Lung (tissue), 12 donors: ENCODE measurements around the gene ROBO1. TPM values are rescaled to one million over a fixed set of nuclear protein-coding genes. Genes with fewer than 3 reads are reported as not detected.
A peak's percentile ranks its signal among the peaks of the same experiment; 100 is the strongest.

Experiments
- ATAC-seq: fragments of 200-7000 bp; cut with Tn5 transposase; one replicate; pipeline ENCODE4 v1.9.1; 2020; ENCODE audit warnings: moderate number of reproducible peaks; ENCODE audit not compliant: insufficient read depth, low FRiP score
- DNase-seq, 3 donors: peaks; one replicate each; pipeline ENCODE4 v3.0.0-alpha.2; 2013 to 2017
- H3K27ac ChIP-seq, 2 donors: one replicate each; pipeline ENCODE4 v1.5.1; 2013; ENCODE audit warnings: mild to moderate bottlenecking in 2 of 2, moderate library complexity in 2 of 2, control low read depth in 1 of 2, inconsistent platforms in 1 of 2, low read depth in 1 of 2, low read length in 1 of 2
- H3K27me3 ChIP-seq, 3 donors: one replicate each; pipeline ENCODE4 v1.5.1; 2013; ENCODE audit warnings: low read length in 2 of 3; ENCODE audit not compliant: control insufficient read depth in 3 of 3, insufficient read depth in 3 of 3
- H3K36me3 ChIP-seq, 4 donors: one replicate each; pipeline ENCODE4 v1.5.1; 2013; ENCODE audit warnings: low read length in 4 of 4, mild to moderate bottlenecking in 1 of 4, moderate library complexity in 1 of 4; ENCODE audit not compliant: control insufficient read depth in 4 of 4, insufficient read depth in 4 of 4
- H3K4me1 ChIP-seq, 5 donors: one replicate each; pipeline ENCODE4 v1.5.1; 2013; ENCODE audit warnings: low read length in 5 of 5, mild to moderate bottlenecking in 2 of 5, moderate library complexity in 1 of 5; ENCODE audit not compliant: control insufficient read depth in 5 of 5, insufficient read depth in 5 of 5
- H3K4me3 ChIP-seq: one replicate; pipeline ENCODE4 v1.5.1; 2013; ENCODE audit warnings: mild to moderate bottlenecking, control low read depth, moderate library complexity
- H3K9ac ChIP-seq, 2 donors: one replicate each; pipeline ENCODE4 v1.5.1; 2013; ENCODE audit warnings: low read length in 2 of 2, control low read depth in 1 of 2; ENCODE audit not compliant: insufficient read depth in 1 of 2
- H3K9me3 ChIP-seq, 4 donors: one replicate each; pipeline ENCODE4 v1.5.1; 2013; ENCODE audit warnings: low read length in 3 of 4, mild to moderate bottlenecking in 1 of 4, moderate library complexity in 1 of 4; ENCODE audit not compliant: control insufficient read depth in 4 of 4, insufficient read depth in 3 of 4
- CTCF ChIP-seq: IDR thresholded peaks from 2 replicates; pipeline ENCODE4 v1.5.1; 2012; ENCODE audit warnings: mild to moderate bottlenecking; ENCODE audit errors: control extremely low read depth, extremely low read depth
- WGBS, 2 donors: extraction: QIAGEN DNeasy Blood & Tissue Kit; methylation state at CpG; one replicate each; pipeline ENCODE4 v1.1.7; 2013; 5-methylcytosine and 5-hydroxymethylcytosine counted together
- polyA plus RNA-seq, 2 donors: library from polyadenylated mRNA; stranded (reverse); fragments of 200-250 nt; gene quantifications; one replicate each; pipeline ENCODE4 v1.2.1, GENCODE V29; 2013
- total RNA-seq, 2 donors: library from RNA; depleted of rRNA in 1 of 2; stranded (reverse); fragments of >200 nt in 1 of 2; gene quantifications; one replicate each; pipeline ENCODE4 v1.2.1, GENCODE V29; 2014 to 2021
- donor health status: control.
- donor health status: control.
- donor health status: Bipolar disorder and iron deficiency.
- donor health status: healthy.
- donor health status: DM: yes; HTN: yes; CAD: no.

The ROBO1 gene
- total and polyA plus RNA-seq, 4 donors = 2.6 to 72.6 (median 15.7) TPM

- no peaks in the 10 kb centered on the region for H3K9me3 ChIP-seq
- ATAC-seq (peak; percentile 53), DNase-seq (peak; percentile 77 to 97 (median 93))
- H3K27me3 ChIP-seq = no peaks in the 10 kb centered on the region
- no peak overlapping the region for H3K27ac ChIP-seq
- H3K4me1 ChIP-seq = peaks cover 0 to 12% (median 0%) of the 10 kb centered on the region in 5 donors
- no peak overlapping the region for H3K9ac ChIP-seq
- no peak overlapping the region for H3K4me3 ChIP-seq
- H3K36me3 ChIP-seq = no peaks in the 10 kb centered on the region
- WGBS, 2 donors = 71 to 78% methylated on average over 3 of the region's 3 CpGs
- no peak for TF ChIP-seq CTCF
These were observed 353.0 kb downstream of the ROBO1 start for GRCh38 chr3:79414806-79415205.

GRCh38 chr3:79414035-79414434 is 353.8 kb downstream of the ROBO1 start:
- H3K4me1 ChIP-seq = peaks cover 0 to 11% (median 0%) of the 10 kb centered on the region in 5 donors
- H3K9me3 ChIP-seq = no peaks in the 10 kb centered on the region
- H3K9ac ChIP-seq = no peak overlapping the region
- whole genome bisulfite sequencing, 2 donors = 70 to 90% methylated on average over 1 of the region's 1 CpG
- no peaks in the 10 kb centered on the region for H3K36me3 ChIP-seq
- no peak overlapping the region for H3K27ac ChIP-seq
- H3K4me3 ChIP-seq = no peak overlapping the region
- no peak for DNase-seq
- ATAC-seq = no peak
- no peaks in the 10 kb centered on the region for H3K27me3 ChIP-seq
- TF ChIP-seq CTCF = no peak

GRCh38 chr3:79412537-79412936 is 355.3 kb downstream of the ROBO1 start:
- 0% methylated on average over 1 of the region's 1 CpG for WGBS, 2 donors
- no peak for TF ChIP-seq CTCF
- no peak for ATAC-seq

GRCh38 chr3:79410617-79411016 is 357.2 kb downstream of the ROBO1 start:
- ATAC-seq (no peak), DNase-seq (no peak)
- Histone ChIP-seq H3K36me3 (no peaks in the 10 kb centered on the region), H3K9ac (no peak overlapping the region), H3K4me1 (peaks cover 0 to 11% (median 0%) of the 10 kb centered on the region in 5 donors), H3K27me3 (no peaks in the 10 kb centered on the region), H3K27ac (no peak overlapping the region), H3K9me3 (no peaks in the 10 kb centered on the region), H3K4me3 (no peak overlapping the region)
- WGBS, 2 donors = 68 to 76% methylated on average over 2 of the region's 2 CpGs
- no peak for TF ChIP-seq CTCF

More at GRCh38 chr3:79412537-79412936, 355.3 kb downstream of the ROBO1 start:
- H3K27ac ChIP-seq = no peak overlapping the region
- H3K27me3 ChIP-seq = no peaks in the 10 kb centered on the region
- peaks cover 0 to 11% (median 0%) of the 10 kb centered on the region in 5 donors for H3K4me1 ChIP-seq
- peak in 2 of 3 donors; percentile 37 to 59 for DNase-seq
- H3K4me3 ChIP-seq = no peak overlapping the region
- no peak overlapping the region for H3K9ac ChIP-seq
- H3K36me3 ChIP-seq = no peaks in the 10 kb centered on the region
- H3K9me3 ChIP-seq = no peaks in the 10 kb centered on the region
